Measurements from ENCODE around the gene CKS1B. TPM values are rescaled to one million over a fixed set of nuclear protein-coding genes. Genes with fewer than 3 reads are reported as not detected.

The CKS1B gene
- total RNA-seq, 1 donor from 2014 or later: 28.5 TPM

DNA sequence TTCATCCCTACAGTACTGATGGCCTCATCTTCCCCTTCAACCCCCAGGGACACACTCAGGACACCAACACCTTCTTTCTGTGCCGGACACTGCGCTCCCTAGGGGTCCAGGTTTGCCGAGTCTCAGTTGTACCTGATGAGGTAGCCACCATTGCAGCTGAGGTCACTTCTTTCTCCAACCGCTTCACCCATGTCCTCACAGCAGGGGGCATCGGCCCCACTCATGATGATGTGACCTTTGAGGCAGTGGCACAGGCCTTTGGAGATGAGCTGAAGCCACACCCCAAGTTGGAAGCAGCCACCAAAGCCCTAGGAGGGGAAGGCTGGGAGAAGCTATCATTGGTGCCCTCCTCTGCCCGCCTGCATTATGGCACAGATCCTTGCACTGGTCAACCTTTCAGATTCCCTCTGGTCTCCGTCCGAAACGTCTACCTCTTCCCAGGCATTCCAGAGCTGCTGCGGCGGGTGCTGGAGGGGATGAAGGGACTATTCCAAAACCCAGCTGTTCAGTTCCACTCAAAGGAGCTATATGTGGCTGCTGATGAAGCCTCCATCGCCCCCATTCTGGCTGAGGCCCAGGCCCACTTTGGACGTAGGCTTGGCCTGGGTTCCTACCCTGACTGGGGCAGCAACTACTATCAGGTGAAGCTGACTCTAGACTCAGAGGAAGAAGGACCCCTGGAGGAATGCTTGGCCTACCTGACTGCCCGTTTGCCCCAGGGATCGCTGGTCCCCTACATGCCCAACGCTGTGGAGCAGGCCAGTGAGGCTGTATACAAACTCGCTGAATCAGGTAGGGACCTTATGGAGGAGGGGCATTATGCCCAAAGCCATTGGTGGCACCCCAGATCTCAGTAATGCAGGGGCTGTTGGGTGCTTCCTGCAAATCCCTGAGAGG is 13.8 kb downstream of the CKS1B start:
- peaks cover 16% of the 10 kb centered on the region for H3K4me1 ChIP-seq
- no peaks in the 10 kb centered on the region for H3K9me3 ChIP-seq
- ATAC-seq (no peak), DNase-seq (peak; percentile 25)
- no peak overlapping the region for H3K4me3 ChIP-seq
- H3K27me3 ChIP-seq (ENCODE audit: low read depth): no peaks in the 10 kb centered on the region
- intact Hi-C loops (cut with DNase I): no loop called here
- TF ChIP-seq, protein P1, sequence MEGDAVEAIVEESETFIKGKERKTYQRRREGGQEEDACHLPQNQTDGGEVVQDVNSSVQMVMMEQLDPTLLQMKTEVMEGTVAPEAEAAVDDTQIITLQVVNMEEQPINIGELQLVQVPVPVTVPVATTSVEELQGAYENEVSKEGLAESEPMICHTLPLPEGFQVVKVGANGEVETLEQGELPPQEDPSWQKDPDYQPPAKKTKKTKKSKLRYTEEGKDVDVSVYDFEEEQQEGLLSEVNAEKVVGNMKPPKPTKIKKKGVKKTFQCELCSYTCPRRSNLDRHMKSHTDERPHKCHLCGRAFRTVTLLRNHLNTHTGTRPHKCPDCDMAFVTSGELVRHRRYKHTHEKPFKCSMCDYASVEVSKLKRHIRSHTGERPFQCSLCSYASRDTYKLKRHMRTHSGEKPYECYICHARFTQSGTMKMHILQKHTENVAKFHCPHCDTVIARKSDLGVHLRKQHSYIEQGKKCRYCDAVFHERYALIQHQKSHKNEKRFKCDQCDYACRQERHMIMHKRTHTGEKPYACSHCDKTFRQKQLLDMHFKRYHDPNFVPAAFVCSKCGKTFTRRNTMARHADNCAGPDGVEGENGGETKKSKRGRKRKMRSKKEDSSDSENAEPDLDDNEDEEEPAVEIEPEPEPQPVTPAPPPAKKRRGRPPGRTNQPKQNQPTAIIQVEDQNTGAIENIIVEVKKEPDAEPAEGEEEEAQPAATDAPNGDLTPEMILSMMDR (IDR thresholded peaks at IDR 0.05): no peak
- H3K36me3 ChIP-seq: peaks cover 43% of the 10 kb centered on the region
- H3K27ac ChIP-seq: no peak overlapping the region

DNA sequence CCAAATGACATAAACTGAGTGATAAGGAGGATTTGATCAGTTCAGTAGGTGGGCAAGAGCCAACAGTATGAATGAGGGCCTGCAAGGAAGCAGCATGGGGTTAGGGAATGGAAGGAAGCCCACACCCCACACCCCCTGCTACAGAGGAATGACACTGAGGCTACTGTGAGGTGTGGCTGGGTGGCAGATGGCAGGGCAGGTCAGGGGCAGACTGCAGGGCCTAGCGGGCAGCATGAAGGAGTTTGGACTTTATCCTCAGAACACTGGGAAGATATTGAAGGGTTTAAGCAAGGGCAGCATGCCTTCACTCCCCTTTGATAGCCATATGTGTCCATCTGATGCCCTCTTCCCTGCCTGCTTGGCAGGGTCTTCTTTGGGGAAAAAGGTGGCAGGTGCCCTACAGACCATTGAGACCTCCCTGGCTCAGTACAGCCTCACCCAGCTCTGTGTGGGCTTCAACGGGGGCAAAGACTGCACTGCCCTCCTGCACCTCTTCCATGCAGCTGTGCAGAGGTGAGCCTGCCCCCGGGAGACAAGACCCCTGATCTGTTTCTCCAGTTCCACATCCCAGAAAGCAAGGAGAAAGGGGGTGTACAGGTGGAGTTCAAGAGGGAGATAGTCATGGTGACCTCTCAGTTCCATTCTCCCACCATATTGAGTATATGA is 14.8 kb downstream of the CKS1B start:
- Histone ChIP-seq H3K27me3 (ENCODE audit: low read depth) (no peaks in the 10 kb centered on the region), H3K4me1 (peaks cover 6% of the 10 kb centered on the region), H3K9me3 (no peaks in the 10 kb centered on the region), H3K4me3 (no peak overlapping the region), H3K36me3 (peaks cover 43% of the 10 kb centered on the region), H3K27ac (no peak overlapping the region)
- ATAC-seq: no peak
- DNase-seq: no peak
- TF ChIP-seq, protein P1 (IDR thresholded peaks at IDR 0.05): no peak
- intact Hi-C loops (cut with DNase I): no loop called here

DNA sequence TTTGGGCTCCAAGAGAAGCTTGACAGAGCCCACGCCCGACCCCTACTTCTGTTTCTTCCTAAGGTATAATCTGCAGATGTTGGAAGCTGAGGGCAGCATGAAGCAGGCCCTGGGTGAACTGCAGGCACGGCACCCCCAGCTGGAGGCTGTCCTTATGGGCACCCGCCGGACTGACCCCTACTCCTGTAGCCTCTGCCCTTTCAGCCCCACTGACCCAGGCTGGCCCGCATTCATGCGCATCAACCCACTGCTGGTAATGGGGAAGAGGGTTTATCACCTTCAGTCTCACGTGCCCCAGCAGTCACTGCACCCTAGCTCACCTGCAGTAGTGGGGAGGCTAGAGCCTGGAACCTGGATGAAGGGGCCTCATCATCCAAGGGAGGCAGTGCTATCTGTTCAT is 15.8 kb downstream of the CKS1B start:
- DNase-seq (peak; percentile 29), ATAC-seq (no peak)
- Histone ChIP-seq H3K36me3 (peaks cover 43% of the 10 kb centered on the region), H3K4me1 (no peaks in the 10 kb centered on the region), H3K27me3 (ENCODE audit: low read depth) (no peaks in the 10 kb centered on the region), H3K4me3 (no peak overlapping the region), H3K9me3 (no peaks in the 10 kb centered on the region), H3K27ac (no peak overlapping the region)
- intact Hi-C loops (cut with DNase I): no loop called here
- TF ChIP-seq, protein P1 (IDR thresholded peaks at IDR 0.05): no peak

DNA sequence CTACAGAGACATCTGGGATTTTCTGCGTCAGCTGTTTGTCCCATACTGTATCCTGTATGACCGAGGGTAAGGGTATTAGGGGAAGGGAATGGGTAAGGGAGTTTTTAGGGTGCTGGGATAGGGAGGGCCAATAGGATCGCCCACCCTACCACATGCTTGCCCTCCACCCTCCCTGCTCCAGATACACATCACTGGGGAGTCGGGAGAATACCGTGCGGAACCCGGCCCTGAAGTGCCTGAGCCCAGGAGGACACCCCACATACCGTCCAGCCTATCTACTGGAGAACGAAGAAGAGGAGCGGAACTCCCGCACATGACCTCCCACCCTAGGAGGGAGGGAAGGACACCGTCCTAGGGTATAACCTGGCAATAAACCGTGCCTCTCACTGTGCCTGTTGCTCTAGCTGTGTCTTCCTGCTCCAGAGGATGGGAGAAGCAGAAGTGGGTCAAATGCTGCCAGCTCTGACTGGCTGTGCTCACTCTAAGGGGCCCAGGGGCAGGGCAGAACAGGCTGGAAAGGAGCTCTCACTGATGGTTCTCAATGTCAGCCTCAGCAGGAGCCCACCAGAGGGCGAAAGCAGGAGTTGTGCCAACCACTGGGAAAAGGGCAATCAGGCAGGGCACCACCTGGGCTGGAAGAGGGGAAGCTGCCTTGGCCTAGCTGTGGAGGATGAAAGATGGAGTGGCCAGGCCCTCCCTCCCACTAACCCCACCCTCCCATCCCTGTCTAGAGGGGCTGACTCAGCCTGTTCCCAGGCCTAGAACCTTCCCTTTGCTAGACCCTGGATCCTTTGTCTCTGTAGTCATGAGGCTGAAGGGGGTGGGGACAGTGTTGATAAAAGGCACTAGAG is 18.5 kb downstream of the CKS1B start:
- H3K4me3 ChIP-seq: no peak overlapping the region
- no peak for ATAC-seq
- peaks cover 36% of the 10 kb centered on the region for H3K36me3 ChIP-seq
- H3K27ac ChIP-seq: no peak overlapping the region
- H3K9me3 ChIP-seq: no peaks in the 10 kb centered on the region
- TF ChIP-seq, protein P1 (IDR thresholded peaks at IDR 0.05): no peak
- H3K27me3 ChIP-seq (ENCODE audit: low read depth): no peaks in the 10 kb centered on the region
- intact Hi-C loops (cut with DNase I): no loop called here
- DNase-seq: peak; percentile 34
- H3K4me1 ChIP-seq: peaks cover 15% of the 10 kb centered on the region

DNA sequence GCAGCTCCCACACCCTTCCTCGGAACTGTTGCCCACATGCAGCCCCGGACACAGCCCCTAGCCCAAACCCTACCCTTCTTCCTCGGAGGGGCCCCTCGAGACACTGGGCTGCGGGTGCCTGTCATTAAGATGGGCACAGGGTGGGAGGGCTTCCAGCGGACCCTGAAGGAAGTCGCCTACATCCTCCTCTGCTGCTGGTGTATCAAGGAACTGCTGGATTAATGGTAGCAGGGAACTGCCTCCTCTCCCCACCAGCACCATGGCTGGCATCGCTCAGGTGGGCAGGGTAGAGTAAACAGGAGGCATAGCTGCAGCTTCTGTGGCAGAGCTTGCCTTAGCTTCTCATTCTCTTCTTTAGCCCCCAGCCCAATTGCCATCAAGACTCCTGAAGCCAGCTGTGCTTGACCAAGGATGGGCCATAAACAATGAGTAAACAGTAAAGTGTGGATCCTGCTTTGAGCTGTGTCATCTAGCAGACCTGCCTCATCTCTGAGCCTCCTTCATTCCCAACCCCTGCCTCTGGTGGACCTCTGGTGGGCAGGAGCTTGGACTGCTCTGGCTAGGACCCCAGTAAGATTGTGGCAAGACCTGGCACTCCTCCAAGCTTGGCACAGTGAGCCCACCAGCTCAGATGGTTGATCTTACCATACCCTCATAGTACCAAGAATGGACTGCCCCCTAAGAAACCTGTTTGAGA is 19.2 kb downstream of the CKS1B start, which contains the start of gene LENEP:
Gene LENEP (plus strand): TSS at position 15 of the 697 bp plus-strand sequence. CDS start 22 bp downstream, at position 37.
- ATAC-seq (no peak), DNase-seq (peak; percentile 25)
- H3K27ac ChIP-seq: no peak within 1 kb of the TSS

More for the DNA sequence above, 19.2 kb downstream of the CKS1B start, which contains the start of gene LENEP:
- peaks cover 28% of the 10 kb centered on the region for H3K36me3 ChIP-seq
- H3K9me3 ChIP-seq: no peaks in the 10 kb centered on the region
- H3K4me3 ChIP-seq: no peak within 1 kb of the TSS
- no peaks in the 10 kb centered on the region for H3K27me3 ChIP-seq (ENCODE audit: low read depth)
- H3K4me1 ChIP-seq: peaks cover 20% of the 10 kb centered on the region
- TF ChIP-seq, protein P1 (IDR thresholded peaks at IDR 0.05): no peak
- intact Hi-C loops (cut with DNase I): no loop called here
